ENCODE data around the gene PSD. TPM values are rescaled to one million over a fixed set of nuclear protein-coding genes. Genes with fewer than 3 reads are reported as not detected.

PSD gene
- total RNA-seq, 2 experiments from 2014 or later: 9.3 to 10.4 TPM

DNA sequence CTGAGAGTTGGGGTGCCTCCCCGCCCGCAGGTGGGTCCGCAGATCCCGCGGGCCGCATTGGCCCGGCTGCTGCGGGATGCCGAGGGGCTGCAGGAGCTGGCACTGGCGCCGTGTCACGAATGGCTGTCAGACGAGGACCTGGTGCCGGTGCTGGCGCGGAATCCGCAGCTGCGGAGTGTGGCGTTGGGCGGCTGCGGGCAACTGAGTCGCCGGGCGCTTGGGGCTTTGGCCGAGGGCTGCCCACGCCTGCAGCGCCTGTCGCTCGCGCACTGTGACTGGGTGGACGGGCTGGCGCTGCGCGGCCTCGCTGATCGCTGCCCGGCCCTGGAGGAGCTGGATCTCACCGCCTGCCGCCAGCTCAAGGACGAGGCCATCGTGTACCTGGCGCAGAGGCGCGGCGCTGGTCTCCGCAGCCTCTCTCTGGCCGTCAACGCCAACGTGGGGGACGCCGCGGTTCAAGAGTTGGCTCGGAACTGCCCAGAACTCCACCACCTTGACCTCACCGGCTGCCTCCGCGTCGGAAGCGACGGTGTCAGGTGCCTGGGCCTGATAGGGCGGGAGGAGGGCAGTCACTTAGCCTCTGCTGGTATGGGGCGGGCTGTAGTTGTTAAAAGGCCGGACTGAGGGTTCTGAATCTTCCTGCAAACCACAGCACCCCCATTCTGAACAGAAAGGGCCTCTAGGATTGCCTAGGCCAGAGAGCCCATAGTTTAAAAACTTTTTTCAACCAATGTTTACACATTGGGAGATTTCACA is 3.4 kb upstream of the PSD start:
- peaks cover 8% of the 10 kb centered on the region for H3K36me3 Mint-ChIP-seq (ENCODE audit: low read depth)
- ChIA-PET POLR2A (interaction anchor here (0.6 to 7.3 kb wide), 12 partner anchors 10 to 306 kb away, joined by 3 to 73 read pairs (median 36); partner anchors contain the start of genes C10orf95, CUEDC2 and NFKB2), CTCF (interaction anchor here (0.9 to 6.2 kb wide), 20 partner anchors 9 to 290 kb away, joined by 3 to 143 read pairs (median 6); partner anchors contain the start of genes C10orf95, CUEDC2, NFKB2 and PITX3)
- H3K27me3 Mint-ChIP-seq: peaks cover 12% of the 10 kb centered on the region
- TF ChIP-seq CTCF (IDR thresholded peaks at IDR 0.05): no peak
- DNase-seq (peak; percentile 51), ATAC-seq (no peak)
- peaks cover 36% of the 10 kb centered on the region for H3K4me1 Mint-ChIP-seq (ENCODE audit: low read depth)
- no peaks in the 10 kb centered on the region for H3K9me3 Mint-ChIP-seq
- intact Hi-C loops (cut with micrococcal nuclease): no loop called here
- peak overlapping the region; percentile 50 for H3K27ac Mint-ChIP-seq
- H3K4me3 Mint-ChIP-seq: peak overlapping the region; percentile 87

- peak overlapping the region; percentile 91 for H3K27ac Mint-ChIP-seq
- intact Hi-C loops (cut with micrococcal nuclease): no loop called here
- H3K4me3 Mint-ChIP-seq: peak overlapping the region; percentile 87
These were observed 2.8 kb upstream of the PSD start for GRCh38 chr10:102421507-102421756.

GRCh38 chr10:102420714-102421506 is 2.3 kb upstream of the PSD start, which contains the start of gene FBXL15:
FBXL15 (plus strand) TSS chr10:102420836; CDS start chr10:102421130, 294 bp downstream.
- ATAC-seq: peak; percentile 85
- CTCF ChIA-PET: interaction anchor here (0.8 to 6.2 kb wide), 12 partner anchors 11 to 190 kb away, joined by 3 to 143 read pairs (median 6); partner anchors contain the start of genes C10orf95, CUEDC2 and NFKB2

More at GRCh38 chr10:102421507-102421756, 2.8 kb upstream of the PSD start:
- H3K9me3 Mint-ChIP-seq: no peaks in the 10 kb centered on the region
- ATAC-seq (no peak), DNase-seq (no peak)
- POLR2A ChIA-PET: interaction anchor here (1.1 to 7.3 kb wide), 14 partner anchors 10 to 306 kb away, joined by 3 to 73 read pairs (median 22); partner anchors contain the start of genes ARL3, C10orf95, CUEDC2 and NFKB2
- H3K4me1 Mint-ChIP-seq (ENCODE audit: low read depth): peaks cover 31% of the 10 kb centered on the region
- TF ChIP-seq CTCF (IDR thresholded peaks at IDR 0.05): no peak
- H3K36me3 Mint-ChIP-seq (ENCODE audit: low read depth): peaks cover 8% of the 10 kb centered on the region
- H3K27me3 Mint-ChIP-seq: peaks cover 13% of the 10 kb centered on the region
- CTCF ChIA-PET: interaction anchor here (1.0 to 6.2 kb wide), 13 partner anchors 8 to 191 kb away, joined by 3 to 143 read pairs (median 16); partner anchors contain the start of genes C10orf95, CUEDC2, NFKB2 and SUFU

DNA sequence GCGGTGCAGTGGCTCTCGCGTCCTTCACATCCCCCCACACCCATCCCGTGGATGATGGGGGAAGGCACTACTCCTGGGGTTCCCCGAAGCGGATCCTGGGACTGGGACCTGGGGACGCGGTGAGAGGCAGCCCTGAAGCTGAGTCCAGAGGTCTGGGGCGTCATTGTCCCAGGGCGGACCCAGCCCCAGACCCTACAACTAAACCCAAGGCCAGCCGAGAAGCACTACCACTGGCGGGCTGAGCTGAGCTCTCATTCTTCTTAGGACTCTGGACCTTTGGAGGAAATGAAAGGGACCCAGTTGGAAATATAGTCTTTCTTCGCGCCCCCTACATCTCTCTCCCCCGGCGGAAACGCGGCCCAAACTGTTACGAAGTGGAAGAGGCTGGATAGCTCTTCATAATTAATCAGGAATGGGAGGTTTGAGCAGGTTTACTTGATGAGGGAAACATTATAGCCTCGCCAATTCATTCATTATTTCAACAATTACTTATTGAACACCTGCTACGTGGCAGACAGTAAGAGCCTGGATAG is 1.7 kb upstream of the PSD start:
- H3K4me1 Mint-ChIP-seq (ENCODE audit: low read depth): peaks cover 22% of the 10 kb centered on the region
- H3K36me3 Mint-ChIP-seq (ENCODE audit: low read depth): peaks cover 8% of the 10 kb centered on the region
- TF ChIP-seq CTCF (IDR thresholded peaks at IDR 0.05): no peak
- H3K27me3 Mint-ChIP-seq: peaks cover 18% of the 10 kb centered on the region
- CTCF ChIA-PET: interaction anchor here (0.8 to 6.2 kb wide), 12 partner anchors 10 to 250 kb away, joined by 3 to 143 read pairs (median 5); partner anchors contain the start of genes C10orf95, CUEDC2 and NFKB2
- no peaks in the 10 kb centered on the region for H3K9me3 Mint-ChIP-seq
- DNase-seq (peak; percentile 36), ATAC-seq (no peak)
- peak overlapping the region; percentile 91 for H3K27ac Mint-ChIP-seq
- intact Hi-C loops (cut with micrococcal nuclease): no loop called here
- peak overlapping the region; percentile 87 for H3K4me3 Mint-ChIP-seq
- POLR2A ChIA-PET: interaction anchor here (0.9 to 7.3 kb wide), 18 partner anchors 10 to 304 kb away, joined by 3 to 73 read pairs (median 6); partner anchors contain the start of genes ARL3, C10orf95, CUEDC2 and NFKB2

More at GRCh38 chr10:102420714-102421506, 2.3 kb upstream of the PSD start, which contains the start of gene FBXL15:
- H3K27me3 Mint-ChIP-seq: peaks cover 15% of the 10 kb centered on the region
- intact Hi-C loops (cut with micrococcal nuclease): no loop called here
- POLR2A ChIA-PET: interaction anchor here (0.9 to 7.3 kb wide), 19 partner anchors 10 to 305 kb away, joined by 3 to 73 read pairs (median 6); partner anchors contain the start of genes ARL3, C10orf95, CUEDC2 and NFKB2
- TF ChIP-seq CTCF (IDR thresholded peaks at IDR 0.05): no peak
- peak within 1 kb of the TSS; percentile 91 for H3K27ac Mint-ChIP-seq
- peaks cover 25% of the 10 kb centered on the region for H3K4me1 Mint-ChIP-seq (ENCODE audit: low read depth)
- H3K9me3 Mint-ChIP-seq: no peaks in the 10 kb centered on the region
- DNase-seq: peak; percentile 98
- peaks cover 8% of the 10 kb centered on the region for H3K36me3 Mint-ChIP-seq (ENCODE audit: low read depth)
- peak within 1 kb of the TSS; percentile 87 for H3K4me3 Mint-ChIP-seq
